ENCODE data around the gene TMEM212. TPM values are rescaled to one million over a fixed set of nuclear protein-coding genes. Genes with fewer than 3 reads are reported as not detected.

TMEM212 gene
- total and polyA plus RNA-seq, 2 of the 13 experiments (the other 11 are each of a cell fraction or from before 2014, with no cell fraction given): not detected

GRCh38 chr3:171829841-171830517, 13.2 kb upstream of the TMEM212 start (continued):
- TF ChIP-seq SAP130 (CRISPR knock-in tag; IDR thresholded peaks at IDR 0.05; ENCODE audit: low read depth): peak; percentile 65
- no peak for TF ChIP-seq ZNF75D (CRISPR knock-in tag; IDR thresholded peaks at IDR 0.05; ENCODE audit: borderline replicate concordance)
- TF ChIP-seq RARA (CRISPR knock-in tag; IDR thresholded peaks at IDR 0.05): peak; percentile 77
- peak; percentile 74 for TF ChIP-seq HOMEZ (CRISPR knock-in tag; IDR thresholded peaks at IDR 0.05; ENCODE audit: low read depth)
- 0 out of 2 replicates have a peak, but pooled peaks have one; percentile 39 for TF ChIP-seq MEIS2 (CRISPR knock-in tag; IDR thresholded peaks at IDR 0.05)
- no peak for TF ChIP-seq ISX (CRISPR knock-in tag; conservative IDR thresholded peaks at IDR 0.05)
- TF ChIP-seq MIER2 (CRISPR knock-in tag; IDR thresholded peaks at IDR 0.05): peak; percentile 72; the same call in 1 of the 2 replicates
- TF ChIP-seq ZSCAN30 (CRISPR knock-in tag; IDR thresholded peaks at IDR 0.05): no peak
- peak; percentile 99 for TF ChIP-seq GFI1 (CRISPR knock-in tag; IDR thresholded peaks at IDR 0.05; ENCODE audit: borderline replicate concordance)
- TF ChIP-seq AHR (CRISPR knock-in tag; IDR thresholded peaks at IDR 0.05): no peak
- no peak for TF ChIP-seq RAD51 (IDR thresholded peaks at IDR 0.05; ENCODE audit: borderline replicate concordance)
- TF ChIP-seq MIXL1 (CRISPR knock-in tag; IDR thresholded peaks at IDR 0.05): peak; percentile 91
- TF ChIP-seq CEBPG (CRISPR knock-in tag; IDR thresholded peaks at IDR 0.05): peak; percentile 51; the same call in 1 of the 2 replicates
- TF ChIP-seq SALL1 (CRISPR knock-in tag; IDR thresholded peaks at IDR 0.05): peak; percentile 98
- TF ChIP-seq PPARG (CRISPR knock-in tag; conservative IDR thresholded peaks at IDR 0.05): 0 out of 2 replicates have a peak, but pooled peaks have one; percentile 24
- TF ChIP-seq SP4 (CRISPR knock-in tag; IDR thresholded peaks at IDR 0.05): 0 out of 2 replicates have a peak, but pooled peaks have one; percentile 43
- 0 out of 2 replicates have a peak, but pooled peaks have one; percentile 13 for TF ChIP-seq ZNF263 (CRISPR knock-in tag; IDR thresholded peaks at IDR 0.05)
- 0 out of 2 replicates have a peak, but pooled peaks have one; percentile 42 for TF ChIP-seq ZNF639 (CRISPR knock-in tag; conservative IDR thresholded peaks at IDR 0.05)
- peak; percentile 63; the same call in 1 of the 2 replicates for TF ChIP-seq ESRRA (CRISPR knock-in tag; IDR thresholded peaks at IDR 0.05; ENCODE audit: low read depth)
- peak; percentile 52; the same call in 1 of the 2 replicates for TF ChIP-seq ELF3 (CRISPR knock-in tag; IDR thresholded peaks at IDR 0.05)
- TF ChIP-seq ZNF24 (IDR thresholded peaks at IDR 0.05): 0 out of 2 replicates have a peak, but pooled peaks have one; percentile 13
- TF ChIP-seq EHMT2 (IDR thresholded peaks at IDR 0.05; ENCODE audit: borderline replicate concordance, low read depth, low read length): no peak
- no peak for TF ChIP-seq SIX4 (CRISPR knock-in tag; IDR thresholded peaks at IDR 0.05)
- TF ChIP-seq NCOA1 (CRISPR knock-in tag; IDR thresholded peaks at IDR 0.05): peak; percentile 61; the same call in 1 of the 2 replicates
- TF ChIP-seq ZNF292 (CRISPR knock-in tag; IDR thresholded peaks at IDR 0.05; ENCODE audit: borderline replicate concordance, low read depth): peak; percentile 91; the same call in 1 of the 2 replicates
- no peak for TF ChIP-seq FOSL1 (CRISPR knock-in tag; IDR thresholded peaks at IDR 0.05; ENCODE audit: borderline replicate concordance)
- 0 out of 2 replicates have a peak, but pooled peaks have one; percentile 63 for TF ChIP-seq ZNF747 (CRISPR knock-in tag; IDR thresholded peaks at IDR 0.05; ENCODE audit: borderline replicate concordance)
- TF ChIP-seq ZSCAN5A (CRISPR knock-in tag; IDR thresholded peaks at IDR 0.05; ENCODE audit: borderline replicate concordance): peak; percentile 54; the same call in 1 of the 2 replicates
- TF ChIP-seq ETV5 (CRISPR knock-in tag; IDR thresholded peaks at IDR 0.05; ENCODE audit: borderline replicate concordance): peak; percentile 50; the same call in 1 of the 2 replicates

Data from HepG2 (cell line).